ENCODE data around the gene LIF. TPM values are rescaled to one million over a fixed set of nuclear protein-coding genes. Genes with fewer than 3 reads are reported as not detected.
A peak's percentile ranks its signal among the peaks of the same experiment; 100 is the strongest.

The LIF gene
- polyA plus RNA-seq, 1 donor (not counting 4 experiments of a cell fraction or from before 2014, with no cell fraction given) = 3.1 TPM

GRCh38 chr22:30230330-30230729, 16.2 kb downstream of the LIF start:
- no peaks in the 10 kb centered on the region for H4K20me1 ChIP-seq (ENCODE audit: control insufficient read depth, extremely low read depth, insufficient read depth, low read length)
- H3K9me3 ChIP-seq (ENCODE audit: control insufficient read depth, low read depth, low read length) = no peaks in the 10 kb centered on the region
- H3K9me1 ChIP-seq (ENCODE audit: control insufficient read depth, extremely low read depth, insufficient read depth, low read length) = no peaks in the 10 kb centered on the region
- H3K4me1 ChIP-seq (ENCODE audit: control insufficient read depth, extremely low read depth, insufficient read depth, low read length) = peaks cover 38% of the 10 kb centered on the region
- H3K4me2 ChIP-seq (ENCODE audit: control insufficient read depth, extremely low read depth, insufficient read depth, low read depth, low read length) = no peak overlapping the region
- DNase-seq (ENCODE audit: low read depth, low spot score) (no peak), FAIRE-seq (no peak)
- H3K27ac ChIP-seq (ENCODE audit: control insufficient read depth, insufficient read depth, low read length) = no peak overlapping the region
- H2AFZ ChIP-seq (ENCODE audit: control insufficient read depth, low read length) = no peak overlapping the region
- no peak overlapping the region for H3K4me3 ChIP-seq (ENCODE audit: control insufficient read depth in 2 of 3, extremely low read depth in 1 of 3, insufficient read depth in 2 of 3, low read depth in 1 of 3, low read length in 3 of 3)
- H3K79me2 ChIP-seq (ENCODE audit: control insufficient read depth, insufficient read depth, low read length) = no peaks in the 10 kb centered on the region
- no peak for TF ChIP-seq CTCF (optimal IDR thresholded peaks at IDR 0.05 in 1 of 3, IDR thresholded peaks at IDR 0.05 in 1 of 3, conservative IDR thresholded peaks at IDR 0.05 in 1 of 3; ENCODE audit: extremely low read depth in 1 of 3, insufficient read depth in 2 of 3, low read length in 3 of 3)
- TF ChIP-seq EZH2 (IDR thresholded peaks at IDR 0.05; ENCODE audit: low read length) = no peak
- no peak overlapping the region for H3K9ac ChIP-seq (ENCODE audit: control insufficient read depth, extremely low read depth, insufficient read depth, low read length)
- no peaks in the 10 kb centered on the region for H3K27me3 ChIP-seq (ENCODE audit: control insufficient read depth, extremely low read depth, insufficient read depth, low read length)
- H3K36me3 ChIP-seq (ENCODE audit: control insufficient read depth in 2 of 2, extremely low read depth in 1 of 2, insufficient read depth in 2 of 2, low read length in 2 of 2) = no peaks in the 10 kb centered on the region
- dilution Hi-C loops (cut with MboI; ENCODE audit: extremely low pct_ligation_motif_present, low sequenced_read_pairs) = no loop called here

GRCh38 chr22:30228509-30229359, 17.8 kb downstream of the LIF start:
- no peaks in the 10 kb centered on the region for H3K9me3 ChIP-seq (ENCODE audit: control insufficient read depth, low read depth, low read length)
- H3K27ac ChIP-seq (ENCODE audit: control insufficient read depth, insufficient read depth, low read length) = peak overlapping the region; percentile 50
- no peaks in the 10 kb centered on the region for H3K36me3 ChIP-seq (ENCODE audit: control insufficient read depth in 2 of 2, extremely low read depth in 1 of 2, insufficient read depth in 2 of 2, low read length in 2 of 2)
- peaks cover 54% of the 10 kb centered on the region for H3K4me1 ChIP-seq (ENCODE audit: control insufficient read depth, extremely low read depth, insufficient read depth, low read length)
- H3K4me3 ChIP-seq (ENCODE audit: control insufficient read depth in 2 of 3, extremely low read depth in 1 of 3, insufficient read depth in 2 of 3, low read depth in 1 of 3, low read length in 3 of 3) = no peak overlapping the region
- dilution Hi-C loops (cut with MboI; ENCODE audit: extremely low pct_ligation_motif_present, low sequenced_read_pairs) = no loop called here
- H3K9ac ChIP-seq (ENCODE audit: control insufficient read depth, extremely low read depth, insufficient read depth, low read length) = peak overlapping the region; percentile 25
- no peaks in the 10 kb centered on the region for H3K79me2 ChIP-seq (ENCODE audit: control insufficient read depth, insufficient read depth, low read length)
- no peak overlapping the region for H2AFZ ChIP-seq (ENCODE audit: control insufficient read depth, low read length)
- FAIRE-seq (peak; percentile 95), DNase-seq (ENCODE audit: low read depth, low spot score) (peak; percentile 90)
- H3K27me3 ChIP-seq (ENCODE audit: control insufficient read depth, extremely low read depth, insufficient read depth, low read length) = no peaks in the 10 kb centered on the region
- peak overlapping the region; percentile 67 for H3K4me2 ChIP-seq (ENCODE audit: control insufficient read depth, extremely low read depth, insufficient read depth, low read depth, low read length)
- no peaks in the 10 kb centered on the region for H4K20me1 ChIP-seq (ENCODE audit: control insufficient read depth, extremely low read depth, insufficient read depth, low read length)
- no peaks in the 10 kb centered on the region for H3K9me1 ChIP-seq (ENCODE audit: control insufficient read depth, extremely low read depth, insufficient read depth, low read length)
- no peak for TF ChIP-seq CTCF (optimal IDR thresholded peaks at IDR 0.05 in 1 of 3, IDR thresholded peaks at IDR 0.05 in 1 of 3, conservative IDR thresholded peaks at IDR 0.05 in 1 of 3; ENCODE audit: extremely low read depth in 1 of 3, insufficient read depth in 2 of 3, low read length in 3 of 3)
- TF ChIP-seq EZH2 (IDR thresholded peaks at IDR 0.05; ENCODE audit: low read length) = no peak
